SK-N-SH treated with all-trans-retinoic acid at 6 μM for 48 hours (cell line): ENCODE measurements around the gene AGPAT4.

Experiments
- ATAC-seq: fragments of 200-7000 bp; cut with Tn5 transposase; 3 replicates; pipeline ENCODE4 v1.9.1; 2020; ENCODE audit warnings: mild to moderate bottlenecking, moderate library complexity
- BACH2 ChIP-seq: fragments of 250-450 bp; sonication (Bioruptor Pico); IDR thresholded peaks from 2 replicates; pipeline ENCODE4 v1.9.0; 2021; ENCODE audit warnings: mild to moderate bottlenecking, borderline replicate concordance
- CSDC2 ChIP-seq: fragments of 250-450 bp; sonication (Bioruptor Pico); IDR thresholded peaks from 2 replicates; pipeline ENCODE4 v1.5.0; 2020; ENCODE audit warnings: mild to moderate bottlenecking, moderate library complexity
- CSRNP3 ChIP-seq: fragments of 250-450 bp; sonication (Bioruptor Pico); IDR thresholded peaks from 2 replicates; pipeline ENCODE4 v1.5.1; 2021; ENCODE audit warnings: mild to moderate bottlenecking, moderate library complexity
- ESRRG ChIP-seq: fragments of 250-450 bp; sonication (Bioruptor Pico); IDR thresholded peaks from 2 replicates; pipeline ENCODE4 v1.6.1; 2021; ENCODE audit warnings: mild to moderate bottlenecking
- ISL1 ChIP-seq: fragments of 250-450 bp; sonication (Bioruptor Pico); IDR thresholded peaks from 2 replicates; pipeline ENCODE4 v2.1.2; 2022; ENCODE audit warnings: mild to moderate bottlenecking, moderate library complexity
- SNAI2 ChIP-seq: fragments of 250-450 bp; sonication (Bioruptor Pico); IDR thresholded peaks from 2 replicates; pipeline ENCODE4 v1.5.0; 2020; ENCODE audit warnings: mild to moderate bottlenecking, moderate library complexity
- TCF4 ChIP-seq: fragments of 250-450 bp; sonication (Bioruptor Pico); IDR thresholded peaks from 2 replicates; pipeline ENCODE4 v1.8.0; 2021; ENCODE audit warnings: mild to moderate bottlenecking, moderate library complexity, borderline replicate concordance
- TSHZ2 ChIP-seq: fragments of 250-450 bp; sonication (Bioruptor Pico); IDR thresholded peaks from 2 replicates; pipeline ENCODE4 v1.5.0; 2020; ENCODE audit warnings: mild to moderate bottlenecking, moderate library complexity
- ZC3H10 ChIP-seq: fragments of 250-450 bp; sonication (Bioruptor Pico); IDR thresholded peaks from 2 replicates; pipeline ENCODE4 v1.5.1; 2021; ENCODE audit warnings: mild to moderate bottlenecking, moderate library complexity
- ZFP3 ChIP-seq: fragments of 250-450 bp; sonication (Bioruptor Pico); IDR thresholded peaks from 2 replicates; pipeline ENCODE4 v1.5.0; 2020; ENCODE audit warnings: mild to moderate bottlenecking, moderate library complexity
- ZNF70 ChIP-seq: fragments of 450-650 bp; formaldehyde crosslinking; IDR thresholded peaks from 2 replicates; pipeline ENCODE4 v1.5.0; 2020; ENCODE audit warnings: mild to moderate bottlenecking, moderate library complexity
- ZNF8 ChIP-seq: fragments of 450-650 bp; formaldehyde crosslinking; IDR thresholded peaks from 2 replicates; pipeline ENCODE4 v1.5.0; 2020; ENCODE audit warnings: mild to moderate bottlenecking, moderate library complexity
- TF ChIP-seq, protein P1 (sequence below): fragments of 250-450 bp; sonication (Bioruptor Pico); IDR thresholded peaks from 2 replicates; pipeline ENCODE4 v1.8.0; 2021; ENCODE audit warnings: low read depth, mild to moderate bottlenecking, moderate library complexity, borderline replicate concordance

Gene AGPAT4

GRCh38 chr6:161082215-161082614 lies 191.6 kb downstream of the AGPAT4 start (continued):
- TF ChIP-seq TSHZ2 (CRISPR knock-in tag) = no peak
- TF ChIP-seq ZNF70 = no peak
- TF ChIP-seq ZNF8 (CRISPR knock-in tag) = no peak
- TF ChIP-seq SNAI2 (CRISPR knock-in tag) = no peak
- TF ChIP-seq TCF4 (CRISPR knock-in tag) = no peak

GRCh38 chr6:161080263-161080970 lies 193.4 kb downstream of the AGPAT4 start:
- ATAC-seq = no peak
- TF ChIP-seq CSDC2 (CRISPR knock-in tag) (no peak), ZFP3 (CRISPR knock-in tag) (no peak), ESRRG (no peak), ISL1 (CRISPR knock-in tag) (no peak), ZC3H10 (CRISPR knock-in tag) (no peak), CSRNP3 (CRISPR knock-in tag) (no peak), BACH2 (CRISPR knock-in tag) (no peak)
- TF ChIP-seq, protein P1, sequence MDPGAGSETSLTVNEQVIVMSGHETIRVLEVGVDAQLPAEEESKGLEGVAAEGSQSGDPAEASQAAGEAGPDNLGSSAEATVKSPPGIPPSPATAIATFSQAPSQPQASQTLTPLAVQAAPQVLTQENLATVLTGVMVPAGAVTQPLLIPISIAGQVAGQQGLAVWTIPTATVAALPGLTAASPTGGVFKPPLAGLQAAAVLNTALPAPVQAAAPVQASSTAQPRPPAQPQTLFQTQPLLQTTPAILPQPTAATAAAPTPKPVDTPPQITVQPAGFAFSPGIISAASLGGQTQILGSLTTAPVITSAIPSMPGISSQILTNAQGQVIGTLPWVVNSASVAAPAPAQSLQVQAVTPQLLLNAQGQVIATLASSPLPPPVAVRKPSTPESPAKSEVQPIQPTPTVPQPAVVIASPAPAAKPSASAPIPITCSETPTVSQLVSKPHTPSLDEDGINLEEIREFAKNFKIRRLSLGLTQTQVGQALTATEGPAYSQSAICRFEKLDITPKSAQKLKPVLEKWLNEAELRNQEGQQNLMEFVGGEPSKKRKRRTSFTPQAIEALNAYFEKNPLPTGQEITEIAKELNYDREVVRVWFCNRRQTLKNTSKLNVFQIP (CRISPR knock-in tag) = no peak
